ENCODE measurements around the gene SPACA4.

SPACA4 gene

GRCh38 chr19:48648134-48648533, 41.6 kb downstream of the SPACA4 start:
- FAIRE-seq = no peak
- no peak for DNase-seq (ENCODE audit: insufficient read length)

GRCh38 chr19:48650974-48651682, 44.6 kb downstream of the SPACA4 start:
- TF ChIP-seq POLR2A (IDR thresholded peaks at IDR 0.05; ENCODE audit: low read depth, low read length) (no peak), TAF1 (IDR thresholded peaks at IDR 0.05; ENCODE audit: borderline replicate concordance, low read depth, low read length) (no peak), POLR2AphosphoS5 (IDR thresholded peaks at IDR 0.05; ENCODE audit: low read depth, low read length) (no peak)
- FAIRE-seq (no peak), DNase-seq (ENCODE audit: insufficient read length) (no peak)

More at GRCh38 chr19:48648134-48648533, 41.6 kb downstream of the SPACA4 start:
- TF ChIP-seq POLR2A (IDR thresholded peaks at IDR 0.05; ENCODE audit: low read depth, low read length) (no peak), TAF1 (IDR thresholded peaks at IDR 0.05; ENCODE audit: borderline replicate concordance, low read depth, low read length) (no peak), POLR2AphosphoS5 (IDR thresholded peaks at IDR 0.05; ENCODE audit: low read depth, low read length) (no peak)

- no peak for FAIRE-seq
- TF ChIP-seq TAF1 (IDR thresholded peaks at IDR 0.05; ENCODE audit: borderline replicate concordance, low read depth, low read length) = no peak
- no peak for TF ChIP-seq POLR2AphosphoS5 (IDR thresholded peaks at IDR 0.05; ENCODE audit: low read depth, low read length)
- TF ChIP-seq POLR2A (IDR thresholded peaks at IDR 0.05; ENCODE audit: low read depth, low read length) = no peak
- DNase-seq (ENCODE audit: insufficient read length) = no peak
Measured at GRCh38 chr19:48651683-48652048, 45.1 kb downstream of the SPACA4 start.

- no peak for DNase-seq (ENCODE audit: insufficient read length)
- no peak for TF ChIP-seq TAF1 (IDR thresholded peaks at IDR 0.05; ENCODE audit: borderline replicate concordance, low read depth, low read length)
- TF ChIP-seq POLR2A (IDR thresholded peaks at IDR 0.05; ENCODE audit: low read depth, low read length) = no peak
- TF ChIP-seq POLR2AphosphoS5 (IDR thresholded peaks at IDR 0.05; ENCODE audit: low read depth, low read length) = no peak
- FAIRE-seq = no peak
Measured at GRCh38 chr19:48654299-48655059, 47.9 kb downstream of the SPACA4 start.

GRCh38 chr19:48656840-48657474, 50.4 kb downstream of the SPACA4 start:
- no peak for DNase-seq (ENCODE audit: insufficient read length)
- no peak for TF ChIP-seq POLR2AphosphoS5 (IDR thresholded peaks at IDR 0.05; ENCODE audit: low read depth, low read length)
- TF ChIP-seq POLR2A (IDR thresholded peaks at IDR 0.05; ENCODE audit: low read depth, low read length) = no peak
- TF ChIP-seq TAF1 (IDR thresholded peaks at IDR 0.05; ENCODE audit: borderline replicate concordance, low read depth, low read length) = no peak
- no peak for FAIRE-seq

All from GM12892 (cell line).